SU-DHL-6 (cell line): ENCODE data around the gene PRDM1.
A peak's percentile ranks its signal among the peaks of the same experiment; 100 is the strongest.

ENCODE experiments used
- H2AFZ ChIP-seq: fragments of 200-600 bp; sonication (generic); 2 replicates; pipeline ENCODE4 v1.6.1; 2014; ENCODE audit warnings: low read depth, mild to moderate bottlenecking, moderate library complexity, mixed read lengths, antibody characterized with exemption, low read length; ENCODE audit not compliant: severe bottlenecking
- H3F3A ChIP-seq: fragments of 200-600 bp; shearing (Covaris generic); 2 replicates; pipeline ENCODE4 v1.6.0; 2016; ENCODE audit warnings: antibody characterized with exemption, mild to moderate bottlenecking; ENCODE audit not compliant: insufficient read depth
- H3K27ac ChIP-seq: fragments of 200-600 bp; sonication (generic); 2 replicates; pipeline ENCODE4 v1.5.1; 2016; ENCODE audit warnings: low read depth, mild to moderate bottlenecking, low read length, moderate library complexity, mixed read lengths
- H3K27me3 ChIP-seq: fragments of 200-600 bp; sonication (generic), shearing (Covaris generic); 2 replicates; pipeline ENCODE4 v1.6.0; 2014; ENCODE audit warnings: mild to moderate bottlenecking, low read length
- H3K36me3 ChIP-seq: fragments of 200-600 bp; sonication (generic); 2 replicates; pipeline ENCODE4 v1.6.1; 2014; ENCODE audit warnings: mild to moderate bottlenecking, low read length, mixed read lengths
- H3K4me2 ChIP-seq: fragments of 300-600, 200-600 bp; shearing (Covaris generic), sonication (generic); 2 replicates; pipeline ENCODE4 v1.6.0; 2014; ENCODE audit warnings: low read length, low read depth, mild to moderate bottlenecking; ENCODE audit not compliant: poor library complexity, severe bottlenecking
- H3K4me3 ChIP-seq: fragments of 200-600 bp; sonication (generic); 2 replicates; pipeline ENCODE4 v1.5.1; 2014; ENCODE audit warnings: antibody characterized with exemption, low read length, mild to moderate bottlenecking, mixed read lengths; ENCODE audit not compliant: insufficient read depth, poor library complexity, severe bottlenecking
- H3K79me2 ChIP-seq: fragments of 200-600 bp; sonication (generic); 2 replicates; pipeline ENCODE4 v1.6.1; 2014; ENCODE audit warnings: mild to moderate bottlenecking, low read length, moderate library complexity; ENCODE audit not compliant: insufficient read depth
- H3K9ac ChIP-seq: fragments of 200-600 bp; sonication (generic); 2 replicates; pipeline ENCODE4 v1.7.0; 2014; ENCODE audit warnings: mild to moderate bottlenecking, low read length
- H3K9me2 ChIP-seq: fragments of 200-600 bp; sonication (generic); replicated peaks from 2 replicates; pipeline ENCODE4 v1.6.1; 2014; ENCODE audit warnings: low read length; ENCODE audit not compliant: insufficient read depth
- H3K9me3 ChIP-seq: fragments of 200-600 bp; sonication (generic); 2 replicates; pipeline ENCODE4 v1.6.1; 2014; ENCODE audit warnings: low read length, mixed read lengths; ENCODE audit not compliant: insufficient read depth
- H4K20me1 ChIP-seq: fragments of 200-600 bp; sonication (generic); 2 replicates; pipeline ENCODE4 v1.6.1; 2014; ENCODE audit warnings: low read depth, mild to moderate bottlenecking, antibody characterized with exemption, low read length, moderate library complexity, mixed read lengths
- EZH2phosphoT487 ChIP-seq: fragments of 200-600 bp; sonication (generic), shearing (Covaris generic); conservative IDR thresholded peaks from 2 replicates; pipeline ENCODE4 v1.6.1; 2018; ENCODE audit warnings: mild to moderate bottlenecking, antibody characterized with exemption, low read length, moderate library complexity, mixed read lengths
- TF ChIP-seq, protein P1 (sequence below): fragments of 200-600 bp; sonication (generic); IDR thresholded peaks from one replicate; pipeline ENCODE4 v1.5.1; 2017; ENCODE audit warnings: antibody characterized with exemption, mild to moderate bottlenecking, low read length, moderate library complexity; ENCODE audit not compliant: insufficient read depth, poor library complexity, severe bottlenecking

PRDM1 gene

DNA sequence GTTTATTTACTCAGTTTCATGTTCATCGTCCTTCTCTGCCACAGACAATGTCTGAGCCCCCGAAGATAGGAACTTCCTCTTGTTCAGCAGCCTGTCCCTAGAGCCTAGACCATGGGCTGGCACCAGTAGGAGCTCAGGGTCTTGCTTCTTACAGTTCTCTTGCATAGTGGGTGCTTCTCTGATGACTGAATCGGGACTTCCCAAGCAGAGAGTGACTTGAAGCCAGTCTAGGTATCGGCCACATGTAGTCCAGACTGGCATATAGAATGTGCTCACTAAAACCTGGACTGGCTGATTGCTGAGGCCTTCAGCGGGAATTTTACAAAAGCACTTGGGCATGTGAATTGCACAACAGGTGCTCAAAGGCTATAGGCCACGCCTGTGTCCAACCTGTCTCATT lies 52.0 kb downstream of the PRDM1 start:
- H3K27me3 ChIP-seq, result no peaks in the 10 kb centered on the region
- H3K79me2 ChIP-seq, result no peaks in the 10 kb centered on the region
- TF ChIP-seq EZH2phosphoT487, result no peak
- TF ChIP-seq, protein P1, sequence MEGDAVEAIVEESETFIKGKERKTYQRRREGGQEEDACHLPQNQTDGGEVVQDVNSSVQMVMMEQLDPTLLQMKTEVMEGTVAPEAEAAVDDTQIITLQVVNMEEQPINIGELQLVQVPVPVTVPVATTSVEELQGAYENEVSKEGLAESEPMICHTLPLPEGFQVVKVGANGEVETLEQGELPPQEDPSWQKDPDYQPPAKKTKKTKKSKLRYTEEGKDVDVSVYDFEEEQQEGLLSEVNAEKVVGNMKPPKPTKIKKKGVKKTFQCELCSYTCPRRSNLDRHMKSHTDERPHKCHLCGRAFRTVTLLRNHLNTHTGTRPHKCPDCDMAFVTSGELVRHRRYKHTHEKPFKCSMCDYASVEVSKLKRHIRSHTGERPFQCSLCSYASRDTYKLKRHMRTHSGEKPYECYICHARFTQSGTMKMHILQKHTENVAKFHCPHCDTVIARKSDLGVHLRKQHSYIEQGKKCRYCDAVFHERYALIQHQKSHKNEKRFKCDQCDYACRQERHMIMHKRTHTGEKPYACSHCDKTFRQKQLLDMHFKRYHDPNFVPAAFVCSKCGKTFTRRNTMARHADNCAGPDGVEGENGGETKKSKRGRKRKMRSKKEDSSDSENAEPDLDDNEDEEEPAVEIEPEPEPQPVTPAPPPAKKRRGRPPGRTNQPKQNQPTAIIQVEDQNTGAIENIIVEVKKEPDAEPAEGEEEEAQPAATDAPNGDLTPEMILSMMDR, result no peak
- no peaks in the 10 kb centered on the region for H3K36me3 ChIP-seq
- H3F3A ChIP-seq, result no peaks in the 10 kb centered on the region
- no peak overlapping the region for H3K4me3 ChIP-seq
- no peak overlapping the region for H3K27ac ChIP-seq
- H3K9me2 ChIP-seq, result no peaks in the 10 kb centered on the region
- no peak overlapping the region for H3K9ac ChIP-seq
- H2AFZ ChIP-seq, result no peak overlapping the region
- no peaks in the 10 kb centered on the region for H3K9me3 ChIP-seq
- H3K4me2 ChIP-seq, result no peak overlapping the region
- no peaks in the 10 kb centered on the region for H4K20me1 ChIP-seq

DNA sequence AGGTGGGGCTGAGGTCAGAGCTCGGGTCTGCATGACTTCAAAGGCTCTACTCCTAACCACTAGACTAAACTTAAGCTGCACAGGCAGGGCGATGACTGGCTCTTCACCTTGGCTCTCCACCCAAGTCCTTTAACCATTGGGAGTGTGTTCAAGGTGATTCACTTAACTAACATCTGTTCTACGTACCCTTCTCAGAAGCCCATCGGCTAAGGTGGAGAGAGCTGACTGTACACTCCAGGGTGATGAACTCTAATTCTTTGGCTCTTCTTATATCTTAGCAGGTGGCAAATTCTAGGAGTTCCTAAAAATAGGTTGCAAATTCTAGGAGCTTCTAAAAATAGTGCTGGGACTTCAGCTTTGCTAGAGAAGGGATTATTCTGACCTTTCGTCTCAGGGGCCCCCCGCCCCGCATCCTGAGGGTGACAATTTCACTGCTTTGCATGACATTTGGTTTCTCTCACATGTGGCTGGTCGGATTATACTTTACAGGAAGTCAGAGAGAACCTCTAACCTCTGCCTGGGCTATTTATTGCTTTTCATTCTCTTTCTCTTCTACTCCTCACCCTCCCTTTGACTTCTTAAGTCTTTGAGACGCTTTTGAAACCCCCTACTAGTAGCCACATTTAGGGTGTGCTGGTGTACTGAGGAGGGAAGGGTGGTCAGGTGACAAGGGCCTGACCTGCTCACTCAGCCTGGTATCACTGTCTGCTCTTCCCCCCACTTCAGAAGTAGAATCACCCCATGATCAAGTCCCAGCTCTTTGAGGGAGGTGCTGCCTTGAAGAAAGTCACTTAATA lies 55.5 kb downstream of the PRDM1 start:
- no peaks in the 10 kb centered on the region for H3K79me2 ChIP-seq
- H2AFZ ChIP-seq, result peak overlapping the region; percentile 19
- H4K20me1 ChIP-seq, result no peaks in the 10 kb centered on the region
- no peaks in the 10 kb centered on the region for H3K9me2 ChIP-seq
- peak overlapping the region; percentile 24 for H3K4me2 ChIP-seq
- peak overlapping the region; percentile 3; the same call in 1 of the 2 replicates for H3K27ac ChIP-seq
- H3K9ac ChIP-seq, result no peak overlapping the region
- no peaks in the 10 kb centered on the region for H3K9me3 ChIP-seq
- H3K4me3 ChIP-seq, result no peak overlapping the region
- H3K27me3 ChIP-seq, result no peaks in the 10 kb centered on the region
- TF ChIP-seq EZH2phosphoT487, result no peak
- TF ChIP-seq, protein P1, result no peak
- no peaks in the 10 kb centered on the region for H3K36me3 ChIP-seq
- no peaks in the 10 kb centered on the region for H3F3A ChIP-seq

DNA sequence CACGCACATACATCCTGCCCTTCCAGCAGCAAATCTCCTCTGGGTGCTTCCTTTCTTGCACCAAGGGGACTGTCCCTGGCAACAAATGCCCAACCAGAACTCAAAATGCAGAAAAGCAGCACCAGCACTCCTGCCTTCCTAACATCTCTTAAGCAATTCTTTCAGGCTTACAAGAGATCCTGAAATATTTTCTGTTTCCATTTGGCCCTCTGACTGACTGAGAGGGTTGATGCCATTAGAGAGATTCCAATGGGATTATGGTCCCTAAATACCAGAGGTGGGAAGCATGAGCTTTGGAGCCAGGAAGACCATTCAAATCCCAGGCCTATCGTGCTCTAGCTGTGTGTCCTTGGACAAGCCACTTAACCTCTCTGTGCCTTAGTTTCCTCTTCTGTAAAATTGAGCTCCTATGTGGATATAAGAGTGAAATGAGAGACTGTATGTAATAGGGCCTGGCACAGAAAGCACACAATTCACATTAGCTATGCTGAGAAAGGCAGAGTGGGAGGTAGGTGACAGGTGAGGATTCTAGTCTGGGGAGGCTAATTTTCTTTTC lies 56.8 kb downstream of the PRDM1 start:
- TF ChIP-seq, protein P1, result no peak
- no peak for TF ChIP-seq EZH2phosphoT487
- H3K4me3 ChIP-seq, result no peak overlapping the region
- H2AFZ ChIP-seq, result no peak overlapping the region
- H4K20me1 ChIP-seq, result no peaks in the 10 kb centered on the region
- H3K79me2 ChIP-seq, result no peaks in the 10 kb centered on the region
- no peaks in the 10 kb centered on the region for H3F3A ChIP-seq
- H3K9me3 ChIP-seq, result no peaks in the 10 kb centered on the region
- no peaks in the 10 kb centered on the region for H3K36me3 ChIP-seq
- no peak overlapping the region for H3K27ac ChIP-seq
- no peaks in the 10 kb centered on the region for H3K9me2 ChIP-seq
- H3K4me2 ChIP-seq, result no peak overlapping the region
- H3K9ac ChIP-seq, result no peak overlapping the region
- H3K27me3 ChIP-seq, result no peaks in the 10 kb centered on the region
